ENCODE data around the gene SSX2IP. TPM values are rescaled to one million over a fixed set of nuclear protein-coding genes. Genes with fewer than 3 reads are reported as not detected.

SSX2IP gene
- total and polyA plus RNA-seq, 10 donors, result 2.8 to 14.2 (median 8.6) TPM

GRCh38 chr1:84682047-84682446 lies 8.2 kb downstream of the SSX2IP start:
- H3K27me3 ChIP-seq (replicated peaks in 1 of 7), result no peaks in the 10 kb centered on the region
- no peaks in the 10 kb centered on the region for H3K9me3 ChIP-seq
- peaks cover 0 to 2% (median 0%) of the 10 kb centered on the region in 6 donors for H3K4me1 ChIP-seq
- WGBS, 5 donors, result 93 to 97% (median 94%) methylated on average over 5 of the region's 5 CpGs
- H3K27ac ChIP-seq, result no peak overlapping the region
- no peaks in the 10 kb centered on the region for H3K36me3 ChIP-seq
- no peak overlapping the region for H3K4me3 ChIP-seq
- no peak for DNase-seq
- intact Hi-C loops (cut with DNase I; ENCODE audit: low total_unique reads), result no loop called here
- no peak for TF ChIP-seq POLR2AphosphoS5 (IDR thresholded peaks at IDR 0.05)
- TF ChIP-seq POLR2A (IDR thresholded peaks at IDR 0.05), result no peak
- TF ChIP-seq CTCF (IDR thresholded peaks at IDR 0.05 in 8 of 11, conservative IDR thresholded peaks at IDR 0.05 in 3 of 11), result no peak

GRCh38 chr1:84677415-84678099 lies 12.7 kb downstream of the SSX2IP start:
- H3K36me3 ChIP-seq, result no peaks in the 10 kb centered on the region
- no peaks in the 10 kb centered on the region for H3K27me3 ChIP-seq (replicated peaks in 1 of 7)
- no peak overlapping the region for H3K4me3 ChIP-seq
- no peak for TF ChIP-seq POLR2A (IDR thresholded peaks at IDR 0.05)
- no peak for TF ChIP-seq POLR2AphosphoS5 (IDR thresholded peaks at IDR 0.05)
- no peak for TF ChIP-seq CTCF (IDR thresholded peaks at IDR 0.05 in 8 of 11, conservative IDR thresholded peaks at IDR 0.05 in 3 of 11)
- DNase-seq, result no peak
- intact Hi-C loops (cut with DNase I; ENCODE audit: low total_unique reads), result no loop called here
- H3K27ac ChIP-seq, result no peak overlapping the region
- H3K4me1 ChIP-seq, result peaks cover 0 to 4% (median 0%) of the 10 kb centered on the region in 6 donors
- 81 to 85% (median 83%) methylated on average over 7 of the region's 7 CpGs for WGBS, 5 donors
- H3K9me3 ChIP-seq, result no peaks in the 10 kb centered on the region

- Histone ChIP-seq H3K9me3 (no peaks in the 10 kb centered on the region), H3K4me3 (no peak overlapping the region), H3K27ac (no peak overlapping the region), H3K4me1 (peaks cover 0 to 4% (median 0%) of the 10 kb centered on the region in 6 donors), H3K27me3 (replicated peaks in 1 of 7) (no peaks in the 10 kb centered on the region), H3K36me3 (no peaks in the 10 kb centered on the region)
- WGBS, 5 donors, result 95 to 98% (median 97%) methylated on average over 4 of the region's 4 CpGs
- no peak for DNase-seq
- TF ChIP-seq POLR2A (IDR thresholded peaks at IDR 0.05) (no peak), POLR2AphosphoS5 (IDR thresholded peaks at IDR 0.05) (no peak), CTCF (IDR thresholded peaks at IDR 0.05 in 8 of 11, conservative IDR thresholded peaks at IDR 0.05 in 3 of 11) (no peak)
- intact Hi-C loops (cut with DNase I; ENCODE audit: low total_unique reads), result no loop called here
Measured at GRCh38 chr1:84675631-84676030, 14.6 kb downstream of the SSX2IP start.

- peaks cover 0 to 4% (median 0%) of the 10 kb centered on the region in 6 donors for H3K4me1 ChIP-seq
- H3K27me3 ChIP-seq (replicated peaks in 1 of 7), result no peaks in the 10 kb centered on the region
- DNase-seq, result no peak
- no peaks in the 10 kb centered on the region for H3K9me3 ChIP-seq
- TF ChIP-seq CTCF (IDR thresholded peaks at IDR 0.05 in 8 of 11, conservative IDR thresholded peaks at IDR 0.05 in 3 of 11), result no peak
- TF ChIP-seq POLR2AphosphoS5 (IDR thresholded peaks at IDR 0.05), result no peak
- TF ChIP-seq POLR2A (IDR thresholded peaks at IDR 0.05), result no peak
- H3K4me3 ChIP-seq, result no peak overlapping the region
- H3K36me3 ChIP-seq, result no peaks in the 10 kb centered on the region
- no peak overlapping the region for H3K27ac ChIP-seq
- 84 to 92% (median 88%) methylated on average over 1 of the region's 1 CpG for WGBS, 5 donors
- intact Hi-C loops (cut with DNase I; ENCODE audit: low total_unique reads), result no loop called here
Measured at GRCh38 chr1:84675106-84675505, 15.2 kb downstream of the SSX2IP start.
